SU-DHL-6 (cell line): Measurements from ENCODE around the gene AKR7A3.

Experiments
- CTCF ChIP-seq: fragments of 200-600 bp; sonication (generic); IDR thresholded peaks from one replicate; pipeline ENCODE4 v1.5.1; 2017; ENCODE audit warnings: antibody characterized with exemption, mild to moderate bottlenecking, low read length, moderate library complexity; ENCODE audit not compliant: insufficient read depth, poor library complexity, severe bottlenecking
- EZH2phosphoT487 ChIP-seq: fragments of 200-600 bp; sonication (generic), shearing (Covaris generic); conservative IDR thresholded peaks from 2 replicates; pipeline ENCODE4 v1.6.1; 2018; ENCODE audit warnings: mild to moderate bottlenecking, antibody characterized with exemption, low read length, moderate library complexity, mixed read lengths

GRCh38 chr1:19333587-19334354 lies 45.2 kb upstream of the AKR7A3 start:
- TF ChIP-seq CTCF (no peak), EZH2phosphoT487 (no peak)
